HepG2 (cell line): ENCODE data around the gene SRRM2. TPM values are rescaled to one million over a fixed set of nuclear protein-coding genes. Genes with fewer than 3 reads are reported as not detected.

Experiments
- KLF16 ChIP-seq, 2 experiments: sonication (generic) in 1 of 2; formaldehyde crosslinking in 1 of 2; IDR thresholded peaks; 2 replicates each; pipeline versions ENCODE4 v1.6.1 to v1.8.0; 2016 to 2023; ENCODE audit warnings: missing genetic modification reagents in 2 of 2, missing compliant biosample characterization in 1 of 2
- MIER2 ChIP-seq: IDR thresholded peaks from 2 replicates; pipeline ENCODE4 v1.6.1; 2016; ENCODE audit warnings: missing biosample characterization, missing genetic modification reagents
- SIN3A ChIP-seq: IDR thresholded peaks from 2 replicates; pipeline ENCODE4 v1.6.1; 2011; ENCODE audit warnings: low read depth, mild to moderate bottlenecking, control low read depth, low read length, borderline replicate concordance
- TEAD3 ChIP-seq: optimal IDR thresholded peaks from 2 replicates; pipeline ENCODE3; 2016; ENCODE audit warnings: borderline replicate concordance
- ZNF543 ChIP-seq: sonication (generic); formaldehyde crosslinking; IDR thresholded peaks from 2 replicates; pipeline ENCODE4 v1.4.0; 2020; ENCODE audit warnings: mild to moderate bottlenecking, missing genetic modification reagents
- polyA plus RNA-seq, 8 experiments: library from polyadenylated mRNA; depleted of rRNA in 3 of 8; stranded (reverse) in 7 of 8; unstranded in 1 of 8; fragments of >200 nt; fragmentation: Illumina TruSeq in 4 of 8; extraction: Trizol in 4 of 8; gene quantifications; 2 replicates each; pipeline versions ENCODE4 v1.2.1 to v1.2.3, GENCODE V29; 2011 to 2016; ENCODE audit warnings: low read depth in 4 of 8, missing spikeins in 1 of 8, mixed read lengths in 1 of 8; ENCODE audit not compliant: insufficient read depth in 1 of 8
- total RNA-seq, 5 experiments: library from RNA; depleted of rRNA; stranded (reverse); fragments of >200 nt; fragmentation: Illumina TruSeq; extraction: Trizol; gene quantifications; 2 replicates each; pipeline ENCODE4 v1.2.3, GENCODE V29; 2016; ENCODE audit warnings: low read depth in 1 of 5
- TF ChIP-seq, protein P1 (sequence below): sonication (generic); formaldehyde crosslinking; IDR thresholded peaks from 2 replicates; pipeline ENCODE4 v1.5.0; 2020; ENCODE audit warnings: mild to moderate bottlenecking, missing genetic modification reagents, borderline replicate concordance
- TF ChIP-seq, protein P2 (sequence below): IDR thresholded peaks from 2 replicates; pipeline ENCODE4 v1.6.1; 2016; ENCODE audit warnings: mild to moderate bottlenecking, missing biosample characterization, missing genetic modification reagents

Gene SRRM2
- total and polyA plus RNA-seq, 2 of the 13 experiments (the other 11 are each of a cell fraction or from before 2014, with no cell fraction given) = 50.4 to 112 TPM

DNA sequence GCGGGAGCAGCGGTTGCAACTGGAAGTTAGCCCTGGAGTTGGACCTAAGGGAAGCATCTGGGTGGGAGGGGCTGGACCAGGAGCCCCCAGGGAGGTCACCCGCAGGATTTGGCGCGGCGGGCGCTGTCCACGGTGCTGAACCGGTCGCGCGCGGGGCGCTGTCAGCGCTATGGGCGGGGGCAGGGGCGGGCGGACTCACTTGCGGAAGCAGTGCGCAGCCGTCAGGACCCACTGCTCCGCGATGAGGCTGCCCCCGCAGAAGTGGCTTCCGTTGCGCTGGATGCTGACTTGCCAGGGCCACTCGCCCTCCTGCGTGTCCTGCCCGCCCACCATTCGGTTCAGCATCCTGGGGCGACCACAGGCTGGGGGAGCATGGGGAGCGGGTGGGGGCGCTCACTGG is 36.9 kb upstream of the SRRM2 start (continued):
- TF ChIP-seq, protein P1, sequence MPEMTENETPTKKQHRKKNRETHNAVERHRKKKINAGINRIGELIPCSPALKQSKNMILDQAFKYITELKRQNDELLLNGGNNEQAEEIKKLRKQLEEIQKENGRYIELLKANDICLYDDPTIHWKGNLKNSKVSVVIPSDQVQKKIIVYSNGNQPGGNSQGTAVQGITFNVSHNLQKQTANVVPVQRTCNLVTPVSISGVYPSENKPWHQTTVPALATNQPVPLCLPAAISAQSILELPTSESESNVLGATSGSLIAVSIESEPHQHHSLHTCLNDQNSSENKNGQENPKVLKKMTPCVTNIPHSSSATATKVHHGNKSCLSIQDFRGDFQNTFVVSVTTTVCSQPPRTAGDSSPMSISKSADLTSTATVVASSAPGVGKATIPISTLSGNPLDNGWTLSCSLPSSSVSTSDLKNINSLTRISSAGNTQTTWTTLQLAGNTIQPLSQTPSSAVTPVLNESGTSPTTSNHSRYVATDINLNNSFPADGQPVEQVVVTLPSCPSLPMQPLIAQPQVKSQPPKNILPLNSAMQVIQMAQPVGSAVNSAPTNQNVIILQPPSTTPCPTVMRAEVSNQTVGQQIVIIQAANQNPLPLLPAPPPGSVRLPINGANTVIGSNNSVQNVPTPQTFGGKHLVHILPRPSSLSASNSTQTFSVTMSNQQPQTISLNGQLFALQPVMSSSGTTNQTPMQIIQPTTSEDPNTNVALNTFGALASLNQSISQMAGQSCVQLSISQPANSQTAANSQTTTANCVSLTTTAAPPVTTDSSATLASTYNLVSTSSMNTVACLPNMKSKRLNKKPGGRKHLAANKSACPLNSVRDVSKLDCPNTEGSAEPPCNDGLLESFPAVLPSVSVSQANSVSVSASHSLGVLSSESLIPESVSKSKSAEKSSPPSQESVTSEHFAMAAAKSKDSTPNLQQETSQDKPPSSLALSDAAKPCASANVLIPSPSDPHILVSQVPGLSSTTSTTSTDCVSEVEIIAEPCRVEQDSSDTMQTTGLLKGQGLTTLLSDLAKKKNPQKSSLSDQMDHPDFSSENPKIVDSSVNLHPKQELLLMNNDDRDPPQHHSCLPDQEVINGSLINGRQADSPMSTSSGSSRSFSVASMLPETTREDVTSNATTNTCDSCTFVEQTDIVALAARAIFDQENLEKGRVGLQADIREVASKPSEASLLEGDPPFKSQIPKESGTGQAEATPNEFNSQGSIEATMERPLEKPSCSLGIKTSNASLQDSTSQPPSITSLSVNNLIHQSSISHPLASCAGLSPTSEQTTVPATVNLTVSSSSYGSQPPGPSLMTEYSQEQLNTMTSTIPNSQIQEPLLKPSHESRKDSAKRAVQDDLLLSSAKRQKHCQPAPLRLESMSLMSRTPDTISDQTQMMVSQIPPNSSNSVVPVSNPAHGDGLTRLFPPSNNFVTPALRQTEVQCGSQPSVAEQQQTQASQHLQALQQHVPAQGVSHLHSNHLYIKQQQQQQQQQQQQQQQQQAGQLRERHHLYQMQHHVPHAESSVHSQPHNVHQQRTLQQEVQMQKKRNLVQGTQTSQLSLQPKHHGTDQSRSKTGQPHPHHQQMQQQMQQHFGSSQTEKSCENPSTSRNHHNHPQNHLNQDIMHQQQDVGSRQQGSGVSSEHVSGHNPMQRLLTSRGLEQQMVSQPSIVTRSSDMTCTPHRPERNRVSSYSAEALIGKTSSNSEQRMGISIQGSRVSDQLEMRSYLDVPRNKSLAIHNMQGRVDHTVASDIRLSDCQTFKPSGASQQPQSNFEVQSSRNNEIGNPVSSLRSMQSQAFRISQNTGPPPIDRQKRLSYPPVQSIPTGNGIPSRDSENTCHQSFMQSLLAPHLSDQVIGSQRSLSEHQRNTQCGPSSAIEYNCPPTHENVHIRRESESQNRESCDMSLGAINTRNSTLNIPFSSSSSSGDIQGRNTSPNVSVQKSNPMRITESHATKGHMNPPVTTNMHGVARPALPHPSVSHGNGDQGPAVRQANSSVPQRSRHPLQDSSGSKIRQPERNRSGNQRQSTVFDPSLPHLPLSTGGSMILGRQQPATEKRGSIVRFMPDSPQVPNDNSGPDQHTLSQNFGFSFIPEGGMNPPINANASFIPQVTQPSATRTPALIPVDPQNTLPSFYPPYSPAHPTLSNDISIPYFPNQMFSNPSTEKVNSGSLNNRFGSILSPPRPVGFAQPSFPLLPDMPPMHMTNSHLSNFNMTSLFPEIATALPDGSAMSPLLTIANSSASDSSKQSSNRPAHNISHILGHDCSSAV (CRISPR knock-in tag) = no peak
- no peak for TF ChIP-seq TEAD3 (CRISPR knock-in tag)
- no peak for TF ChIP-seq KLF16 (CRISPR knock-in tag; IDR thresholded peaks at IDR 0.05)
- TF ChIP-seq MIER2 = peak; percentile 91
- 0 out of 2 replicates have a peak, but pooled peaks have one; percentile 39 for TF ChIP-seq SIN3A
- TF ChIP-seq, protein P2, sequence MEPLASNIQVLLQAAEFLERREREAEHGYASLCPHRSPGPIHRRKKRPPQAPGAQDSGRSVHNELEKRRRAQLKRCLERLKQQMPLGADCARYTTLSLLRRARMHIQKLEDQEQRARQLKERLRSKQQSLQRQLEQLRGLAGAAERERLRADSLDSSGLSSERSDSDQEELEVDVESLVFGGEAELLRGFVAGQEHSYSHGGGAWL = 0 out of 2 replicates have a peak, but pooled peaks have one; percentile 35
- no peak for TF ChIP-seq ZNF543 (CRISPR knock-in tag)
- TF ChIP-seq, all 625 proteins: peak for 12
